ENCODE data around the gene DIP2A.

Gene DIP2A

GRCh38 chr21:46474382-46474781 is 15.7 kb downstream of the DIP2A start:
- no peak for DNase-seq
- intact Hi-C loops (cut with DNase I), result no loop called here

GRCh38 chr21:46475296-46475695 is 16.6 kb downstream of the DIP2A start:
- no peak for DNase-seq
- intact Hi-C loops (cut with DNase I), result no loop called here

GRCh38 chr21:46477765-46478164 is 19.1 kb downstream of the DIP2A start:
- intact Hi-C loops (cut with DNase I), result no loop called here
- DNase-seq, result no peak

- intact Hi-C loops (cut with DNase I), result no loop called here
- DNase-seq, result no peak
These were observed 20.2 kb downstream of the DIP2A start for GRCh38 chr21:46478910-46479309.

GRCh38 chr21:46480466-46480865 is 21.8 kb downstream of the DIP2A start:
- DNase-seq, result no peak
- intact Hi-C loops (cut with DNase I), result no loop called here

GRCh38 chr21:46482225-46482845 is 23.6 kb downstream of the DIP2A start:
- intact Hi-C loops (cut with DNase I), result no loop called here
- DNase-seq, result no peak

GRCh38 chr21:46482846-46483231 is 24.1 kb downstream of the DIP2A start:
- intact Hi-C loops (cut with DNase I), result no loop called here
- no peak for DNase-seq

- intact Hi-C loops (cut with DNase I), result no loop called here
- DNase-seq, result no peak
These were observed 24.9 kb downstream of the DIP2A start for GRCh38 chr21:46483300-46484295.

GRCh38 chr21:46486481-46487126 is 27.9 kb downstream of the DIP2A start:
- intact Hi-C loops (cut with DNase I), result no loop called here
- DNase-seq, result no peak

- intact Hi-C loops (cut with DNase I), result no loop called here
- no peak for DNase-seq
These were observed 30.5 kb downstream of the DIP2A start for GRCh38 chr21:46489162-46489663.

GRCh38 chr21:46489800-46490199 is 31.1 kb downstream of the DIP2A start:
- intact Hi-C loops (cut with DNase I), result no loop called here
- DNase-seq, result no peak

- intact Hi-C loops (cut with DNase I), result no loop called here
- DNase-seq, result no peak
These were observed 32.9 kb downstream of the DIP2A start for GRCh38 chr21:46491553-46491952.

GRCh38 chr21:46492851-46493250 is 34.2 kb downstream of the DIP2A start:
- intact Hi-C loops (cut with DNase I), result no loop called here
- DNase-seq, result no peak

GRCh38 chr21:46493828-46494227 is 35.1 kb downstream of the DIP2A start:
- intact Hi-C loops (cut with DNase I), result no loop called here
- DNase-seq, result no peak

- intact Hi-C loops (cut with DNase I), result no loop called here
- DNase-seq, result no peak
These were observed 39.8 kb downstream of the DIP2A start for GRCh38 chr21:46498335-46499050.

- DNase-seq, result no peak
- intact Hi-C loops (cut with DNase I), result no loop called here
These were observed 41.7 kb downstream of the DIP2A start for GRCh38 chr21:46500224-46500861.

GRCh38 chr21:46503922-46504550 is 45.3 kb downstream of the DIP2A start:
- intact Hi-C loops (cut with DNase I), result no loop called here
- DNase-seq, result peak in 3 of 10 donors; percentile 30 to 87 (median 73)

- intact Hi-C loops (cut with DNase I), result no loop called here
- no peak for DNase-seq
These were observed 46.0 kb downstream of the DIP2A start for GRCh38 chr21:46504666-46505065.

- intact Hi-C loops (cut with DNase I), result no loop called here
These were observed 48.9 kb downstream of the DIP2A start for GRCh38 chr21:46507562-46507961.

More at GRCh38 chr21:46507562-46507961, 48.9 kb downstream of the DIP2A start:
- no peak for DNase-seq

Measured in posterior cingulate gyrus (tissue), 11 donors.